CD14-positive monocyte (primary cell): ENCODE data around the gene OR6C74. TPM values are rescaled to one million over a fixed set of nuclear protein-coding genes. Genes with fewer than 3 reads are reported as not detected.

Experiments
- DNase-seq, 3 donors: peaks; one replicate each; pipeline ENCODE4 v3.0.0-alpha.2; 2011 to 2022
- H2AFZ ChIP-seq: 2 replicates; pipeline ENCODE4 v1.6.0; 2012; ENCODE audit warnings: mild to moderate bottlenecking, low read depth, low read length, inconsistent platforms; ENCODE audit not compliant: insufficient read depth, poor library complexity, severe bottlenecking
- H3K27ac ChIP-seq, 2 donors: 1 replicate in 1 of 2; 2 replicates in 1 of 2; pipeline ENCODE4 v1.5.1; 2012 to 2013; ENCODE audit warnings: low read length in 2 of 2, control low read depth in 1 of 2, inconsistent platforms in 1 of 2, low read depth in 1 of 2, mild to moderate bottlenecking in 1 of 2
- H3K27me3 ChIP-seq, 2 donors: one replicate each; pipeline versions ENCODE4 v1.6.0 to v1.6.1; 2011 to 2013; ENCODE audit warnings: low read length in 2 of 2; ENCODE audit not compliant: control insufficient read depth in 2 of 2, insufficient read depth in 2 of 2
- H3K36me3 ChIP-seq, 2 donors: replicated peaks in 1 of 2; 1 replicate in 1 of 2; 2 replicates in 1 of 2; pipeline versions ENCODE4 v1.5.1 to v1.6.1; 2012 to 2013; ENCODE audit warnings: low read length in 2 of 2, control low read depth in 1 of 2, inconsistent platforms in 1 of 2, mild to moderate bottlenecking in 1 of 2; ENCODE audit not compliant: insufficient read depth in 2 of 2, control insufficient read depth in 1 of 2
- H3K4me1 ChIP-seq, 2 donors: 1 replicate in 1 of 2; 2 replicates in 1 of 2; pipeline versions ENCODE4 v1.5.1 to v1.6.1; 2012 to 2013; ENCODE audit warnings: low read length in 2 of 2, control low read depth in 1 of 2, inconsistent platforms in 1 of 2, mild to moderate bottlenecking in 1 of 2, moderate library complexity in 1 of 2; ENCODE audit not compliant: insufficient read depth in 2 of 2, control insufficient read depth in 1 of 2
- H3K4me2 ChIP-seq: replicated peaks from 2 replicates; pipeline ENCODE3; 2012; ENCODE audit warnings: low read length, moderate library complexity, mild to moderate bottlenecking; ENCODE audit not compliant: poor library complexity, severe bottlenecking; ENCODE audit errors: extremely low read depth
- H3K4me3 ChIP-seq, 3 experiments: fragments of 200-600 bp in 1 of 3; sonication (generic) in 1 of 3; replicated peaks in 1 of 3; 1 replicate in 2 of 3; 2 replicates in 1 of 3; pipeline ENCODE4 v1.5.1; 2011 to 2013; ENCODE audit warnings: low read length in 3 of 3, mild to moderate bottlenecking in 3 of 3, control low read depth in 2 of 3, low read depth in 2 of 3, inconsistent platforms in 1 of 3, moderate library complexity in 1 of 3
- H3K79me2 ChIP-seq: 2 replicates; pipeline ENCODE4 v1.6.0; 2012; ENCODE audit warnings: mild to moderate bottlenecking, control low read depth, inconsistent platforms, low read length, moderate library complexity; ENCODE audit not compliant: insufficient read depth
- H3K9ac ChIP-seq: 2 replicates; pipeline ENCODE4 v1.6.0; 2017; ENCODE audit warnings: low read length, mild to moderate bottlenecking; ENCODE audit not compliant: insufficient read depth, poor library complexity, severe bottlenecking
- H3K9me3 ChIP-seq, 2 donors: replicated peaks in 1 of 2; 1 replicate in 1 of 2; 2 replicates in 1 of 2; pipeline versions ENCODE4 v1.5.1 to v1.6.1; 2012 to 2013; ENCODE audit warnings: low read length in 2 of 2, control low read depth in 1 of 2; ENCODE audit not compliant: control insufficient read depth in 1 of 2, insufficient read depth in 1 of 2
- H4K20me1 ChIP-seq: 2 replicates; pipeline ENCODE4 v1.6.0; 2012; ENCODE audit warnings: mild to moderate bottlenecking, low read length, control low read depth, moderate library complexity; ENCODE audit not compliant: insufficient read depth
- H3K27ac Mint-ChIP-seq, 7 donors: one replicate each; pipeline ENCODE4 v1.8.0; 2020; ENCODE audit warnings: mild to moderate bottlenecking in 7 of 7, mixed read lengths in 7 of 7, moderate library complexity in 6 of 7, inconsistent platforms in 2 of 7
- H3K27me3 Mint-ChIP-seq, 3 donors: one replicate each; pipeline ENCODE4 v1.8.0; 2021 to 2022; ENCODE audit warnings: low read depth in 3 of 3, mild to moderate bottlenecking in 3 of 3, mixed read lengths in 3 of 3, moderate library complexity in 3 of 3, inconsistent platforms in 1 of 3
- H3K36me3 Mint-ChIP-seq, 2 donors: one replicate each; pipeline ENCODE4 v1.8.0; 2020; ENCODE audit warnings: mixed read lengths in 2 of 2, inconsistent platforms in 1 of 2, mild to moderate bottlenecking in 1 of 2
- H3K4me1 Mint-ChIP-seq: one replicate; pipeline ENCODE4 v1.8.0; 2020; ENCODE audit warnings: mild to moderate bottlenecking, mixed read lengths
- H3K4me3 Mint-ChIP-seq, 2 donors: one replicate each; pipeline ENCODE4 v1.8.0; 2020; ENCODE audit warnings: mild to moderate bottlenecking in 2 of 2, mixed read lengths in 2 of 2, moderate library complexity in 1 of 2
- H3K9me3 Mint-ChIP-seq, 7 donors: one replicate each; pipeline ENCODE4 v1.8.0; 2020 to 2022; ENCODE audit warnings: mixed read lengths in 7 of 7, mild to moderate bottlenecking in 6 of 7, moderate library complexity in 6 of 7, inconsistent platforms in 2 of 7
- CTCF ChIP-seq: fragments of 200-600 bp; IDR thresholded peaks from one replicate; pipeline ENCODE4 v1.8.0; 2022; ENCODE audit warnings: antibody characterized with exemption, mild to moderate bottlenecking
- WGBS: methylation state at CpG from one replicate; pipeline ENCODE4 v1.1.5; 2013; ENCODE audit warnings: missing lambda C conversion rate; ENCODE audit not compliant: insufficient coverage; 5-methylcytosine and 5-hydroxymethylcytosine counted together
- intact Hi-C, 2 donors: fragments of 100-400 bp; cut with micrococcal nuclease; formaldehyde crosslinking; loops; one replicate each; pipeline versions ENCODE4 v1.15.0 to v1.15.1; 2023
- polyA plus RNA-seq, 3 donors: library from polyadenylated mRNA; depleted of rRNA in 1 of 3; unstranded in 2 of 3; stranded (reverse) in 1 of 3; fragments of 300-500 nt in 2 of 3; fragments of >200 nt in 1 of 3; fragmentation: Illumina TruSeq in 2 of 3; gene quantifications; 1 replicate in 2 of 3; 2 replicates in 1 of 3; pipeline ENCODE4 v1.2.3, GENCODE V29; 2012 to 2021

Gene OR6C74
- polyA plus RNA-seq, 3 donors = not detected

GRCh38 chr12:55289999-55290398 lies 45.6 kb downstream of the OR6C74 start:
- Mint-ChIP-seq H3K27me3 (peaks cover 1 to 7% (median 7%) of the 10 kb centered on the region in 3 donors), H3K9me3 (peaks cover 0 to 2% (median 0%) of the 10 kb centered on the region in 7 donors), H3K4me1 (no peaks in the 10 kb centered on the region), H3K36me3 (no peaks in the 10 kb centered on the region), H3K27ac (no peak overlapping the region), H3K4me3 (no peak overlapping the region)
- no peak overlapping the region for H3K4me3 ChIP-seq
- H2AFZ ChIP-seq = no peak overlapping the region
- H3K4me2 ChIP-seq = no peak overlapping the region
- WGBS = 80% methylated on average over 2 of the region's 2 CpGs
- H4K20me1 ChIP-seq = no peaks in the 10 kb centered on the region
- no peaks in the 10 kb centered on the region for H3K79me2 ChIP-seq
- no peak overlapping the region for H3K27ac ChIP-seq
- DNase-seq = no peak
- H3K9ac ChIP-seq = no peak overlapping the region
- TF ChIP-seq CTCF = no peak
- no peaks in the 10 kb centered on the region for H3K9me3 ChIP-seq
- H3K36me3 ChIP-seq = no peaks in the 10 kb centered on the region
- intact Hi-C loops = no loop called here
- no peaks in the 10 kb centered on the region for H3K4me1 ChIP-seq
- peaks cover 0 to 2% of the 10 kb centered on the region in 2 donors for H3K27me3 ChIP-seq

Other genes with a start within 250 kb of the OR6C74 start
- gene NEUROD4, start 224.6 kb upstream of the OR6C74 start, polyA plus RNA-seq = not detected
- not detected for gene OR9K2, start 118.2 kb upstream of the OR6C74 start, polyA plus RNA-seq
- gene OR10A7, start 23.6 kb upstream of the OR6C74 start, polyA plus RNA-seq = not detected
- not detected for gene OR6C6, start 52.0 kb downstream of the OR6C74 start, polyA plus RNA-seq
- gene OR6C1, start 69.7 kb downstream of the OR6C74 start, polyA plus RNA-seq = not detected
- not detected for gene OR6C3, start 86.1 kb downstream of the OR6C74 start, polyA plus RNA-seq
- not detected for gene OR6C75, start 118.4 kb downstream of the OR6C74 start, polyA plus RNA-seq
- not detected for gene OR6C65, start 155.9 kb downstream of the OR6C74 start, polyA plus RNA-seq
- not detected for gene OR6C76, start 181.6 kb downstream of the OR6C74 start, polyA plus RNA-seq
- under 1 TPM in 1 of 3 donors, not detected in 2; 0.18 TPM for gene OR6C2, start 199.5 kb downstream of the OR6C74 start, polyA plus RNA-seq
- gene OR6C70, start 225.5 kb downstream of the OR6C74 start, polyA plus RNA-seq = not detected
- gene OR6C68, start 247.8 kb downstream of the OR6C74 start, polyA plus RNA-seq = not detected